Sigmoid colon (tissue), 4 donors: ENCODE data around the gene ARHGAP40.

Experiments used
- EP300 ChIP-seq, 4 donors: sonication (generic); formaldehyde crosslinking; IDR thresholded peaks; one replicate each; pipeline ENCODE4 v1.6.1; 2017; ENCODE audit warnings: antibody characterized with exemption in 4 of 4
- POLR2A ChIP-seq, 2 donors: fragments of 450-650 bp; IDR thresholded peaks; one replicate each; pipeline ENCODE4 v1.6.1; 2016; ENCODE audit warnings: antibody characterized with exemption in 2 of 2, mild to moderate bottlenecking in 2 of 2, moderate library complexity in 2 of 2
- POLR2AphosphoS5 ChIP-seq, 4 donors: sonication (generic); formaldehyde crosslinking; IDR thresholded peaks; one replicate each; pipeline ENCODE4 v1.6.1; 2017; ENCODE audit warnings: antibody characterized with exemption in 4 of 4
- TF ChIP-seq, protein P1 (sequence below), 4 experiments: fragments of 450-650 bp in 3 of 4; fragments of 200-600 bp in 1 of 4; IDR thresholded peaks; one replicate each; pipeline ENCODE4 v1.5.1; 2016 to 2019; ENCODE audit warnings: antibody characterized with exemption in 4 of 4, mild to moderate bottlenecking in 3 of 4, moderate library complexity in 2 of 4

DNA sequence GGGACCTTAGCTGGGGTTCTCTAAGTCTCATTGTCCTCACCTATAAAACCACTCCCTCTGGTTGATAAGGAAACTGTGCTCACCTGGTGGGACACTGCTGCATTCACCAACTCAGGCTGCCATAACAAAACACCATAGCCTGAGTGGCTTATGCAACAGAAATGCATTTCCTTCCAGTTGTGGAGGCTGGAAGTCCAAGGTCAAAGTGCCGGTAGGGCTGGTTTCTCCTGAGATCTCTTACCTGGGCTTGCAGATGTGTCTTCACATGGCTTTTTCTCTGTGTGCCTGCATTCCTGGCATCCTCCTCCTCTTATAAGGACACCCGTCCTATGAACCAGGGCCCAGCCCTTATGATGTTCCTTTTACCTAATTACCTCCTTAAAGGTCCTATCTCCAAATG, 62.7 kb downstream of the ARHGAP40 start:
- TF ChIP-seq POLR2A (IDR thresholded peaks at IDR 0.05) (no peak), POLR2AphosphoS5 (IDR thresholded peaks at IDR 0.05) (no peak), EP300 (IDR thresholded peaks at IDR 0.05) (no peak)
- TF ChIP-seq, protein P1, sequence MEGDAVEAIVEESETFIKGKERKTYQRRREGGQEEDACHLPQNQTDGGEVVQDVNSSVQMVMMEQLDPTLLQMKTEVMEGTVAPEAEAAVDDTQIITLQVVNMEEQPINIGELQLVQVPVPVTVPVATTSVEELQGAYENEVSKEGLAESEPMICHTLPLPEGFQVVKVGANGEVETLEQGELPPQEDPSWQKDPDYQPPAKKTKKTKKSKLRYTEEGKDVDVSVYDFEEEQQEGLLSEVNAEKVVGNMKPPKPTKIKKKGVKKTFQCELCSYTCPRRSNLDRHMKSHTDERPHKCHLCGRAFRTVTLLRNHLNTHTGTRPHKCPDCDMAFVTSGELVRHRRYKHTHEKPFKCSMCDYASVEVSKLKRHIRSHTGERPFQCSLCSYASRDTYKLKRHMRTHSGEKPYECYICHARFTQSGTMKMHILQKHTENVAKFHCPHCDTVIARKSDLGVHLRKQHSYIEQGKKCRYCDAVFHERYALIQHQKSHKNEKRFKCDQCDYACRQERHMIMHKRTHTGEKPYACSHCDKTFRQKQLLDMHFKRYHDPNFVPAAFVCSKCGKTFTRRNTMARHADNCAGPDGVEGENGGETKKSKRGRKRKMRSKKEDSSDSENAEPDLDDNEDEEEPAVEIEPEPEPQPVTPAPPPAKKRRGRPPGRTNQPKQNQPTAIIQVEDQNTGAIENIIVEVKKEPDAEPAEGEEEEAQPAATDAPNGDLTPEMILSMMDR (IDR thresholded peaks at IDR 0.05), result no peak
